ENCODE data around the gene KRT16. TPM values are rescaled to one million over a fixed set of nuclear protein-coding genes. Genes with fewer than 3 reads are reported as not detected.
"Not testable (repeated sequence)": the region's sequence is repeated elsewhere in the genome, so short reads cannot be mapped to it uniquely, and the experiment has no call there.

Gene KRT16
- total RNA-seq (2014; rRNA removed; shearing (Covaris generic)), result not detected in 2 replicates
- polyA plus RNA-seq (2014; cell fraction: nucleus; rRNA removed), result not detected in 2 replicates

DNA sequence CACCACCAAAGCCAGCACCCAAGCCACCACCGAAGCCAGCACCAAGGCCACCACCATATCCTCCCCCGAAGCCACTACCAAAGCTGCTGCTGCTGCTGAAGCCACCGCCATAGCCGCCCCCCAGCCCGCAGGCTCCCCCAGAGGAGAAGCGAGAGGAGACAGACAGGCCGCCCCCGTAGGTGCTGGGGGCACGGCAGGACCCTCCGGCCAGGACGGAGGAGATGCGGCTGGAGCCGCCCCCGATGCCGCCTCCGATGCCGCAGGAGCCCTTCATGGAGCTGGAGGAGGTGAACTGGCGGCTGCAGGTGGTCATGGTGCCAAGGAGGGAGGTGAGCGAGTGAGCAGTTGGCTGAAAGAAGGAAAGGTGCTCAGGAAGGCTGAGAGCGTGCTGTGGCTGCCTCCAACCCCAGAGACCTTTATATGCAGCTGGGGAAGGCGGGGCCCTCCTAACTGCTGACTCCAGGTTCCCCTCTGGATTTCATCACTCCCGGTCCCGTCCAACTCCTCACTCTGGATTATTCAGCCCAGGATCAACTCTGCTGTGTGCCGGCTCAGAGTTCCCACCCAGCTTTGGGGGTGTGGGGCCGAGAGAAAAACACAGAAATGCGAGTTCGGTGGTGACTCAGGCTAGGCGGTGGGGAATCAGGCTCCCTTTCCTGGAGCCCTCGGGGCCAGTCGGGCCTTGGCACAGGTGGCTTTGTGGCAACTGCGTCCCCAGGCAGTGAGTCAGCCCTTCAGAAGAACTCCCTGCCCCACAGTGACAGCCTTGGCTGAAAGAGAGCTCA is at the start of gene KRT16:
Gene KRT16 (minus strand): TSS at position 392 of the 785 bp plus-strand sequence. CDS start 79 bp downstream, at position 313.
- not testable (repeated sequence) for DNase-seq (ENCODE audit: extremely low read depth, low read depth)

DNA sequence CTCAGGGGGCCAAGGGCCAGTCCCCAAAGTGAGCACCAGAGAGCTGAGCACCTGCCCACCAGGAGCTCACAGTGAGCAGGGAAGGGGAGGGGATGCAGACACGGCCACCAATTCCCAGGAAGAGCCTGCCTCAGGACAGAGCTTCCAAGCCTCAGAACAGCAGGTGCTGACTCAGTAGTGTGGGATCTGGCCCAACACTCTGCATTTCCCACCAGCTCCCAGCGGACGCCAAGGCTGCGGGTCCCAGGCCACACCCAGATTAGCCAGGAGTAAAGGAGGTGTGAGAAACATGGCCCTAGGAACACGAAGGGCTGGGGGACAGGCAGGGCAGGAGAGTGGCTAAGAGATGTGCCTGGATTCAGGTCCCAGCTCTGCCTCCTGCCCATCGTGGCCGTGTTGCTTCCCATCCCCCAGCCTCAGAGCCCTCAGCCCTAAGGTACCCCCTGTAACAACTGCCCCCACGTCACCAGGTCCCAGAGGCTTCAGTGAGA is 47.7 kb upstream of the KRT16 start:
- DNase-seq (ENCODE audit: extremely low read depth, low read depth), result no peak

DNA sequence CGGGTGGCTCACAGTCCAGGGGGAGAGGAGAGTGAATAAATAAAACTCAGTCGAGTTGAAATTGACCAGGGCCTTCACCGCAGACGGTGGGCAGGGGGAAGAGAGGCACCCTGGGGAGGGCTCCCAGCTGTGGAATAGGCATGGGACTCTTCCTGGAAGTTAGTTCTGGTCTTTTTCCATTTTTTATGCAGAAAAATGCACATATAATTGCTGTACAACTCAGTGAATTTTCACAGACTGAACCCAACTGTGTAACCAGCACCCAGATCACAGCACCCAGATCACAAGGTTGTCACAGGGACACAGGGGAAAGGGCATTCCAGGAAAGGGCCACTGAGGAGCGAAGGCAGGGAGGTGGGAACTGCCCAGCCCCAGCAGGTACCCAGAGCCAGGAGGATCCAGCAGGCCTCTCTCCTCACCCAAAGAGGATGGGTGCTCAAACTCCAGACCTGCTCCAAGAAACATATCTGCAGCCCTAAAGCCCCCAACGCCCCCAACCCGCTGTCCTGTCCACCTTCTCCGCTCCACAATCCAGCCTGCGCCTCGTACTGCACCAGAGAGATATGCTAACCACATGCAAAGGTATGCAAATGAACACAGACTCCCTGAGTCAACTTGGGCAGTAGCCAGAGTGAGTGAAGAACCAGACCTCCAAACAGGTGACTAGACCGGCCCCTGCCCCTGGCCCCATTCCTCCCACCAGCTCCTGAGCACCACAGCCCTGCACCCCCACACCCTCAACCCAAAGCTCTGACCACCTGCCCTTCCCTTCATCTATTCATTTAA is 47.1 kb upstream of the KRT16 start:
- DNase-seq (ENCODE audit: extremely low read depth, low read depth), result no peak

DNA sequence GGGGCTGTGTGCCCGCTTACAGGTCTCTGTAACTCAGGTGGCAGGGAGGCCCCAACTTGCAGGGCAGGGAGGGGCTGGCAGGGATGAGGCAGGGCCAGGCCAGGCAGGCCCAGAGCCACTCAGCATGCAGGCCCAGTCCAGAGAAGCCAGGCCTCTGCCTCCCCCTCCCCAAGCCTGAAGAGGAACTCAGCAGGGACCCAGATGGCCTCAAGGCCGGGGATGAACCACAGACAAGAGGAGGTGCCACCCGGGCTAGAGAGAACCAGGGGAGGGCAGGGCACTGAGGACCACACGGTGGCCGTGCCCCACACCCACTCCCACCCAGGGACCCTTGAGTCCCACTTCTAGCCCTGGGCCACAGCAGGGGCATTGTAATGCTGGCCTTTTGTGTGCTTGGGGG is 46.3 kb upstream of the KRT16 start:
- no peak for DNase-seq (ENCODE audit: extremely low read depth, low read depth)

DNA sequence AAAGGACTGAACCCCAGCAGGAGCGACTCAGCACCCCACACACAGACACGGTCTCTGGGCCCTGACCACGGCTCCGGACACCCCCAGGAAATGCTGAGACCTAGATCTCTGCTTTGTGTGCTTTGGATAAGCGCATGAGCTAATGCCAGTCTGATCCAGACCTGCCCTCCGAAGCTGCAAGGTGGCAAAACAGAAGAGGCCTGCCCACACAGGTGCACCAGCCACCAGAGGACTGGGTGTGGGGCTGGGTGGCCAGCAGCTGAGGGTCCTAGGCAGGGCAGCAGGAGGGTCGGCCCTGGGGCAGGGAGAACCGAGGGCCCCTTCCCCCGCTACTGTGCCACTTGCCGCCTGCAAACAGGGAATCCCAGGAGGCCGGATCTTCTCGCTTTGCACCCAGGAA is 45.4 kb upstream of the KRT16 start:
- no peak for DNase-seq (ENCODE audit: extremely low read depth, low read depth)

DNA sequence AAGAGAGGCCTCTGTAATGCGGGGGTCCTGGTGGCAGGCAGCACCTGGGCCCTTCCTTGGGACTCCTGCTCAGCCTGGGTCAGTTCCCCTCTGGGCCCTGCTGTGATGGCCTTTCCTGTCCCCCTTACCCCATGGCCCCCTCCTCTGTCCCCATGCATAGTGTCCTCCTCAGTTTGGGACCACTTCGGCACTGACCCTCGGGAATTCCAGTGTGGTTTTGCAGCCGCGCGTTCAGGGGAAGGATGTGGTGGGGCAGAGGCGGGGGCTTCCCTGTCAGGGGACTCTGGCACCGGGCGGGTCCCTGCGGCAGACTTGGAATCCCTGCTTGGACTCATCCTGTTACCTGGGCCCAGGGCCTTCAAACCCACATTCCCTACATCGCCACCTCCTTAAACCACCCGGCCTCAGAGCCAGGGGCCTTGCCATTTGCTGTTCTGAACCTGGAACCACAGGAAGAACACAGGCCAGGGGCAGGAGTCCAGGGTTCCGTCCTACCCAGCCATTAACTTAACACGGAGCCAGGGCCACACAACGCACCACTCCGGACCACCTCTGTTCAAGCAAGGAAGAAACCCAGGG is 44.7 kb upstream of the KRT16 start:
- DNase-seq (ENCODE audit: extremely low read depth, low read depth), result no peak

DNA sequence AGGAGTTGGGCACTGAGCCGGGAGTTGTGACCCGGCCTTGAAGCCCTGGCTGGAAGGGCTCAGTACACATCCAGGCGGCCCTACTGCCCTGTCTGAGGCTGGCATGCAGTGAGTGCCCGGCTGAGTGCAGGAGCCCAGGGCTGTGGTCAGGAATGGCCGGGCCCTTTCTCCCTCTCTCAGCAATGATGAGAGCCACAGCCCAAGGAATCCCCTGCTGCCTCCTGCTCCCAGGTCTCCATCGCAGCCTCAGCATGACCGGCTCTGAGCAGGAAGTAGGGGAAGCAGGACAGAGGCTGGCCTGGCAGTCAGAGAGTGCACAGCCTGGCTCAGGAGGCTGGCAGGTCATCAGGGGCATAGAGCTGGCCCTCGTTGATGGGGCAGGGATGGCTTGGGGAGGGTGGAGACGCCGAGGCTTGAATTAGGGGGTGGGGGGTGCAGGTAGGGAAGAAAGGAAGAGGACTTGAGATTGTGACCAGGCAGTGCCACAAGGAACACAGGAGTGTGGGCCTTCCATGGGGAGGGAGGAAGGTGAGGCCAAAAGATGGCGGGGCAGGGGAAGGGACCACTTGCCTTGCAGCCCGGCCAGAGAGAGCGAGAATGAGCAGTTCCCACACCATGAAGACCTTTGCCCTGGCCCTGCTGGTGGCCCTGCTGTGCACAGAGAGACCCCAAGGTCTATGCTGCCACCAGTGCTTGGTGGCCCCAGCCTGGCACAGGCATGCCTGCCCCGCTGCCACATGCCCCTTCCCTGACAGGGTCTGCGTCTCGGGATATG is 43.9 kb upstream of the KRT16 start:
- no peak for DNase-seq (ENCODE audit: extremely low read depth, low read depth)

DNA sequence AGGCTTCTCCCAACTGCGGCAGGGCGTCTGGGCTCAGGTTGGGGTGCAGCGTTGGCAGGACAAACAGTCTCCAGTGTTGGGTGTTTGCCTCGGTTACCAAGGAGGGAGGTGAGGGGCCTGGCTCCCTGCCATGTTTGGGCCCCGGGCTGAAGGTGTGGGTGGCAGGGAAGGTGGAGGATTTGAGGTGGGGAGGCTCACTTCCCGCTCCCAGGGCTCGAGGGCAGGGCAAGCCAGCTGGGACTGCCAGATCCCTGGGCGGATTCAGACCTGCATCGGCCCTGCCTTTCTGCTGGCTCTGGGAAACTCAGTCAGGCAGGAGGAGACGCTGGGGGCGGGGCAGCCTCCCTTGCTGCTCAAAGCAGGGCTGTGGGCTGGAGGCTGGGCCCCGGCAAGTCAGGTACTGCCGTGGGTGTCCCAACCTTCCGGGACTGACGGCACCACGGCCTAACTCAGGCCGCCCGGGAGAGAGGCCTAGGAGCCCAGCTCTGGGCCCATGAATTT is 43.1 kb upstream of the KRT16 start:
- no peak for DNase-seq (ENCODE audit: extremely low read depth, low read depth)

DNA sequence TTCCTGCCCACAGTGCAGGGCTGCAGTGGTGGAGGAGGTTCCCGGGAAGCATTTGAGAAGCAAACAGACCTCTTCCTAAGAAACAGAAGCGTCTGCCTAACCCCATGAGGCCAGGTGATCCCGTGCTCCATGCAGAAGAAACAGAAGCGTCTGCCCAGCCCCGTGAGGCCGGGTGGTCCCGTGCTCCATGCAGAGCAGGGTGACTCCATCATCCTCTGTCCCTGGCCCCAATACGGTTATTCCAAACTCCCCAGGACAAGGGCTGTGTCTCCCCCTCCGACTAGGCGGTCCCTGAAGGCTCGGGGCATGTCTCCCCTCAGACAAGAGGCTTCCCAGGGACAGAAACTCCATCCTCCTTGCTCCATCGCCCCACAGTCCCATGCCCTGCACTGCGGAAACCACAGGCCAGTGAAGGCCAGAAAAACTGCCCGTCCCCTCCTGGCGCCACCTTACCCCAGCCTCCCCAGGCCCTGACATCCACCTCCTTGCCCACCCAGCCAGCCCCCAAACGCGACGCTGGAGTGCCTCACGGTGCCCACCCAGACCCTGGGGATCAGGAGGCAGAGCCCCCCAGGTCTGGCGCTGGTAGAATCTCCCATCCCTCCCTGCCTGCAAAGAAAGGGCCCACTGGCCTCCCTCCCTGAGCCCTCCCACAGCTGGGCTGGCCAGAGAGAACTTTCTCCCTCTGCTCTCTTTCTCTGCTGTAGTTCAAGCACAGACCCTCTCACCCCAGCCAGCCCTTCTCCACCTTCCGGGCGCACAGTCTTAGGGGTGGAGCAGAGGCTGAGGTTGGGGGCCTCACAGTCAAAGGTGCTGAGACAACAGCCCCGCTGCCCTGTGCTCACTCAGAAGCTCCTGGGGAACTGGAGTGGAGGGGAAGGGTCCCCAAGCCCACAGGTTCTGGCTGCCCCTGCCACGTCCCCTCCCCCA is 42.4 kb upstream of the KRT16 start:
- no peak for DNase-seq (ENCODE audit: extremely low read depth, low read depth)

DNA sequence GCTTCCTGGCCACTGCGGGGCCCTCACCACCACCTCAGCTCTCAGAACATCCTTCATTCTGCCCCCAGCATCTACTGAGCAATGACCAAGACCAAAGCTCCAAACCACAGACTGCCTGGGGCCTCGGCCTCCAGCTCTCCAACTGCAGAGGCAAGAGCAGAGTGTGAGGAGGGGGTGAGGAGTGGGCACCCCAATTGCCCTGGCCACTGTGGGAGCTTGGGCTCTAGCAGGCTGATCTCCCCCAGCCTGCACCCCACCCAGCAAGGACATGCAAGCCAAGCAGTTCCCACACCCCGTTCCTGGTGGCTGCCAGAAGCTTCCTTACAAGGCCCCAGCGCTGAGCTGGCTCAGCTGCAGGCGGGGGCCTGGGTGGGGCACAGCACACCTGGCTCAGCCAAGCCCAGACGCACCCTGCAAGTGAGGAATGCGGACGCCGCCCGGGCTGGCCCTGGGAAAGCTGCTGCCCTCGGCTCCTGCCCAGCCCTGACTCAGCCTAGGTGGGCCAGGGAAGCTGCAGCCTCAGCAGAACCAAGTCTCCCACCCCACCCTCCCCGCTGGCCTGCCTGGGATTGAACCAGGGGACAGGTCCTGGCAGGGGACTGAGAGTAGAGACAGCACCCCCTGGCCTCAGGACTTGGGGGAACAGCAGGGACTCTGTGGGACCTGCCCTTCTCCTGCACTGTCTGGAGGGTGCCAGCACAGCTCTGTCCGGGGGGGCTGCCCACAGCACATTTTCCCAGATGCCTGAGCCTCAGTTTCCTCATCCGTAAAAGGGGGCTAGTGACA is 41.5 kb upstream of the KRT16 start:
- DNase-seq (ENCODE audit: extremely low read depth, low read depth), result no peak

DNA sequence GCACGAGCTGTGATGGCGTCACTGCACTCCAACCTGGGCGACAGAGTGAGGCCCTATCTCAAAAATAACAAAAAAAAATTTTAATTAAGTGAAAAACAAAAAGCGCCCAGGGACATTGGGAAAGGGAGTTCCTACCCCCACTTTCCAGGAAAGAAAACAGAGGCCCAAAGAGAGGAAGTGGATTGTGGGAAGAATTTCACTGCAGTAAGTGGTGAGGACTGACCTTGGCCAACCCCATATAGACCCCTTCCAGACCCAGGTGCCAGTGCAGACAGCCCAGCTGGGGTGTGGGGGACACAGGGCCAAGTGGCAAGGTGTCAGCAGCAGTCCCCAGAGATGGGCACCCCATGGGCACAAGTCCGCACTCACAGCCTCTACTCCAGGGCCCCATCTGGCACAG is 40.9 kb upstream of the KRT16 start:
- DNase-seq (ENCODE audit: extremely low read depth, low read depth), result no peak

DNA sequence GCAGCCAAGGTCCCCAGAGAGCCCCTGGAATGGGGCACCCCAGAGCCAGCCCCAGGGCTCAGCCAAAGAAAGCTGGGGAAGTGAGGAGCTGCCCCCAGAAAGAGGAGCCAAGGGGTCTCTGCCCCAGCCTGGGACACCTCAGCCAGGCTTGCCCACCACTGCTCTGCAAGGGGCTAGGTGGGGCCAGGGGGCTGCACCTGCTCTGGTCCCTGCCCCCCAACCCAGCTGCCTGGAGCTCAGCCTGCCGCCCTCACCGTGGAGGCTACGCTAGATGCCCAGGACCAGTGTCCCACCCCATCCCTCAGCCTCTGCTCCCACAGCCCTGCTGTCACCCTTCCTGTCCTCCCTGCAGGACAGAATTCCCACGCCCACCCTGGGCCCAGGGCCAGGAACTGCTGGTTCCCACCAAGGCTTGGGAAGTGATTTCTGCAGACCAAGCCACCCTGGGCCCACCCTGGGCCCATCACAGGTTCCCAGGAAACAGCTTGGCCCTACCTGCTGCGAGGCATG is 39.9 kb upstream of the KRT16 start:
- no peak for DNase-seq (ENCODE audit: extremely low read depth, low read depth)

DNA sequence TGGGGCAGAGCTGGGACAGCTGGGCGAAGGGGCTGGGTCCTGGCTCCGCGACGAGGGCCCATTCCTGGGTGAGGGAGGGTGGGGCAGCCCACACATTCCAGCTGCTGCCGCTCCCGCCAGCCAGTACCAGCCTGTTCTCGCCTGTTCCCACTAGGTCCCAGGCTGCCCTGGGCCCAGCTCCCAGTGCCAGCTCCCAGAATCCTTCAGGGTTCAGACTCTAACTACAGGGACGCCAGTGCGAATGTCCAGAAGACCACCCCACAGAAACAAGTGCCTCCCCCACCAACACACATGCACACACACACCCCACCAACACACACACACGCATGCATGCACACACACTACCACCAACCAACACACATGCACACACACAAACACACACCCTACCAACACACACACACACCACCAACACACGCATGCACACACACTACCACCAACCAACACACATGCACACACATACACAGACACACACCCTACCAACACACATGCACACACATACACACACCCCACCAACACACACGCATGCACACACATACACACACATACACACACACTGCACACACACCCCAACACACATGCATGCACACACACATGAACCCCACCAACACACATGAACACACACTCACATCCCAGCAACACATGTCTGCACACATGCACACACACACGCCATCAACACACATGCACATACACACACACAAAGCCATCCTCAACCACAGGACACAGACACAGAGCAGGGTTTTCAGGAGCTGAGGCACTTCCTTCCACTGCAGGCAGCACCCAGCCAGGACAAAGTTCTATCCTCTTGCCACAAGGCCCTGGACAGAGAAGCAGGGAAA is 39.3 kb upstream of the KRT16 start:
- no peak for DNase-seq (ENCODE audit: extremely low read depth, low read depth)

DNA sequence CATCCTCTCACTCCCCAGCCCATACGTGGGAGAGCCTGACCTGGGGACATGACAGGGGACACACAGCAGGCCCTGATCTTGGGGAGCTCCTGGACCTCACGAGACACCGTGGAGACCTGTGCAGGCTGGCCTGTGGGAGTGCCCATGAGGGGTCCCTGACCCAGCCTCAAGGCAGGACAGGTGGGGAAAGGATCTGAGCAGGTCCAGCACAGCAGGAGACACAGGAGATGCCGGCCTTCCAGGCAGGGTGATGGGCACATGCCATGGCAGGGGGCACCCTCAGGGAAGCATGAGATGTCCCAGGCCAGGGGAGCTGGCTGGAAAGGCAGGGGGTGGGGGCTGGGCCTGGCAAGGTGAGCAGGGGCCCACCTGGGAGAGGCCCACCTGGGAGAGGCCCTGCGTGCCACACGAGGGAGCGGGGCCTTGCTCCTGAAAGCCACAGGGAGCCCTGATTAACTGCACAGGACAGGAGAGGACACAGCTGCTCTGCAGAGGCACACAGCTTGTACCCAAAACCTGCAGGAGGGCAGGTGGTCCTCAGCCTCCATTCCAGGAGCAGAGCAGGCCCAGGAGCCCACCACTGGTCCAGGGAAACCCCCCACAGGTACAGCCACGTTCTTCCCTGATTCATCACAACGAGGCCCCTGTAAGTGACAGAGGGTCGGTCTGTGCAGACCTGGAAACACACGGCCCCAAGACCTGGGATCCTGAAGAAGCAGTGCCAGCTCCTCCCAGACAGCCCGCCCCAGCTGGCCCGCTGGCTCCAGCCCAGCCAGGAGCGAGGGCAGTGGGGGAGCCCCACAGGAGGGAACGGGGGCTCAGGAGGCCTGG is 38.4 kb upstream of the KRT16 start:
- no peak for DNase-seq (ENCODE audit: extremely low read depth, low read depth)

DNA sequence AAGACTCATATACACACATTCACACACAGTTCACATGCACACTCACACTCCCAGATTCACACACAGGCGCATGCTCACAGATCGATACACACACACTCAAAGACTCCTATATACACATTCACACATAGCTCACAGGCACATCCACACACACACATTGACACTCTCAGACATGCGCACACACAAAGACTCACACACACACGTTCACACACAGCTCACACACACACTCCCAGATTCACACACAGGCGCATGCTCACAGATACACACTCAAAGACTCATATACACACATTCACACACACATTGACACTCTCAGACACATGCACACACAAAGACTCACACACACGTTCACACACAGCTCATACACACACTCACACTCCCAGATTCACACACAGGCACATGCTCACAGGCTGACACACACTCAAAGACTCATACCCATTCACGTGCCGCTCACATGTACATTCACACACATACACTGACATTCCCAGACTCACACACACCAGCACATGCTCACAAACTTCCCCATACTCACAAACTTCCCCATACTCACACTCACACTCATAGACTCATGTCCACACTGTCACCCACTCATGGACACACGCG is 37.5 kb upstream of the KRT16 start:
- no peak for DNase-seq (ENCODE audit: extremely low read depth, low read depth)

Data from NCI-H460 (cell line).